GM18867 (cell line): ENCODE results near the gene HIPK2.

Source experiments
- ATAC-seq: cut with Tn5 transposase; IDR thresholded peaks from one replicate; pipeline ENCODE4 v1.9.1; 2021; ENCODE audit warnings: mild to moderate bottlenecking, moderate library complexity; ENCODE audit not compliant: unreplicated experiment

Gene HIPK2

DNA sequence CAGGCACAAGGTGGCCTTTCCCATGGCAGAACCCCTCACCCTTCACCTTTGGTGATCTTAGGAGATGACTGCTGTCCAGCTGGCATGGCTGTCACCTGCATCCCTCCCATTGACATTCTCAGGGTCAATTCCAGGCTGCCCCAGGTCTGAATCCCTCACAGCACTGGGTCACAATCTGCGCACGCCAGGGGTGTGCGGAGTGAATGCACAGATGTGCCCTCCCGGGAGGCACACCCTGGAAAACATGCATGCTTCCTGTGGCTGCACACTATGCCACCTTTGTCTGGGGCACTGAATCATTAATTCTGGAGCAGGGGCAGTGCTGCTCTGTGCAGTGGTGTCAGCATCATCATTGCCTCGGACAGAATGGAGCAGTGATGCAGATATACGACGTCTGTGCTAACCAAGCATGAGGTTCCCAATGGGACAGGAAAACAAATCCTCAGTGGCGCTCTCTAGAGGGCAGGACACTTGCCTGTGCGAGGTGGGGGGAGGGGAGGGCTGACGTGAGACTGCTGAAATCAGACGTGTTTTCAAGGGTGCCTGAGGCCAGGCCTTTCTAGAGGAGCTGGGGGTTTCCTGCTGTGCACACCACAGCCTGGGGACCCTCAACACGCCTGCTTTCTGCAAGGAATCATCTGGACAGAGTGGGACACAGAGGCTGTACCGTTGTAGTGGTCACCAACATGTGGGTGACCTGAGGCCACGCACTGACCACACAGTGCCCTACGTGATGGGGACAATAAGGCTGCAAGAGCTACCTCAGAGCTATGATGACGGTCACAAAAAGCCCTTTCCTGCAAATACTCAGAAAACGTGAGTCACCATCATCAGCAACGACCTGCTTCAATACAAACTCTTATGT is 77.9 kb downstream of the HIPK2 start:
- ATAC-seq, result no peak

- no peak for ATAC-seq
Measured at GRCh38 chr7:139698844-139699243, 79.0 kb downstream of the HIPK2 start.

DNA sequence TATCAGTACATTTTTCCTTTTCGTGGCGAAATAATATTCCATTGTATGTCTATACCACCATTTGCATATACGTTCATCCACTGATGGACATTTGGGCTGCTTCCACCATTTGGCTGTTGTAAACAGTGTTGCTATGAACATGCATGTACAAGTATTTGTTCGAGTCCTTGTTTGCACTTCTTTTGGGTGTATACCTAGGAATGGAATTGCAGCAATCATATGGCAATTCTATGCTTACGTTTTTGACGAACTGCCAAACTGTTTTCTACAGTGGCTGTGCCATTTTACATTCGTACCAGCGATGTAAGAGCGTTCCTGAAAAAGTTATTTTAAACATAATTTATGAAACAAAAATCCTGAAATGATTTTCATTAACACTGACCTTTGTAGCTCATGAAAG is 79.5 kb downstream of the HIPK2 start:
- no peak for ATAC-seq

- no peak for ATAC-seq
Measured at GRCh38 chr7:139697056-139697455, 80.7 kb downstream of the HIPK2 start.

DNA sequence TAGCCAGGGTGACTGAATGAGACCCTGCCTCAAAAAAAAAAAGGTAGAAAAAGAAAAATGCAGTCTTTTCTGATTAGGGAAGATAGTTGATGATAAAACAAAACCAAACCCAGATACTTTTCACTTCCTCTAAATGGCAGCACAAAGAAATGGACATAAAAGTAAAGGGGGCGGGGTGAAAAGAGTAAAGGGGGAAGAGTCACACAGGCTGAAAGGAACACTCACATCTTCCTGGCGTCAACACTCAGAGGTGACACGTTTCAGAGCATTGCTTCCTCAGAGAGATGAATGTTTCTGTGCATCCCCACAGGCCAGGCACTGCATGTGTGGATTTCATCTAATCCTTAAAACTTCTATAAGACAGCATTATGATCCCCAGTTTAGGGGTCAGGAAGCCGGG is 81.2 kb downstream of the HIPK2 start:
- peak; percentile 60 for ATAC-seq

DNA sequence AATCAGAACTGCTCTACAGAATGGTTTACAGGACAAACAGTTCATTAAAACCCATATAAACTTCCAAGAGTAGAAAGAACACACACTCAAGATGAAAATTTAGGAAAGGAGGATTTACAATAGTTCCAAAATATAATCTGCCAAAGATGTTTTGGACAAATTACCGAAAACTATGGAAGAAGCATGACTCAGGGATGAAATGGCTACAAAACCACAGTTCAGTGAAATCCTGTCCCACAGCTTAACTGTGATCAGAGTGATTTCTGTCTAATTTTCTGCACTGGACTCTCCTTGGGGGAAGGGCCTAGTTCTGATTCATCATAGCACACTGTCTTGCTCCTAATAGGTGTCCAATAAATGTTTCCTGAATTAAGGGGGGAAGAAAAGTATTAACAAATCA is 82.2 kb downstream of the HIPK2 start:
- no peak for ATAC-seq

DNA sequence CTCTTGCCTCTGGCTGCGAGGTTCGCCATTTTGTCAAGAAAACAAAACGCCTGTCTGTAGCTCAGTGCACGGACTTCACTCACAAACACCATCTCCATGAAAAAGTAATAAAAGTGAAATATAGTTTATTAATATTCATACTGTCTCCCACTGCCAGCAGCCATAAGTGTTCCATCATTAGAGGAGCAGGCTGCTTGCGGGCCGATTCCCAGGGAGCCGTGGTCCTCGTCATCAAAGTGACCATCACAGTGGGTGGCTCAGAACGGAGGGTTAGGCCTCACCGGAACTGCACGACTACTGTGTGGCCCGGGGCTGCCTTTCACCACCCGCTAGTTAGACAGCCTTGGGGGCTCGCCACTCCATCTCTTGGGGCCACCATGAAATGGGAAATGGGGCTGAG is 82.7 kb downstream of the HIPK2 start:
- no peak for ATAC-seq

DNA sequence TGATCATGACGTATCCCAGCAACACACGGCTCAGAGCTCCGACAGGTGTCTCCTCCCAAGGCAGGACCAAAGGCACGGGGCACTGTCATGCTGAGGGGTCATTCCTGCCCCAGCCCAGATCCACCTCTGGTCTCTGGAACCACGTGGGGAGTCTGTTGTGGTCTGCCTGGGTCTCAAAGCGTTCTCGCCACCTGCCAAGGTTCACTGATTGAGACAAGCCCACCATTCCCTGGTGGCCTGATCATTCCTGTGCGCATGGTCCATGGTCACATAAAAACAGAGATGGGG is 83.5 kb downstream of the HIPK2 start:
- no peak for ATAC-seq

GRCh38 chr7:139693651-139694388 is 84.0 kb downstream of the HIPK2 start:
- ATAC-seq, result no peak

GRCh38 chr7:139692723-139693122 is 85.1 kb downstream of the HIPK2 start:
- no peak for ATAC-seq

DNA sequence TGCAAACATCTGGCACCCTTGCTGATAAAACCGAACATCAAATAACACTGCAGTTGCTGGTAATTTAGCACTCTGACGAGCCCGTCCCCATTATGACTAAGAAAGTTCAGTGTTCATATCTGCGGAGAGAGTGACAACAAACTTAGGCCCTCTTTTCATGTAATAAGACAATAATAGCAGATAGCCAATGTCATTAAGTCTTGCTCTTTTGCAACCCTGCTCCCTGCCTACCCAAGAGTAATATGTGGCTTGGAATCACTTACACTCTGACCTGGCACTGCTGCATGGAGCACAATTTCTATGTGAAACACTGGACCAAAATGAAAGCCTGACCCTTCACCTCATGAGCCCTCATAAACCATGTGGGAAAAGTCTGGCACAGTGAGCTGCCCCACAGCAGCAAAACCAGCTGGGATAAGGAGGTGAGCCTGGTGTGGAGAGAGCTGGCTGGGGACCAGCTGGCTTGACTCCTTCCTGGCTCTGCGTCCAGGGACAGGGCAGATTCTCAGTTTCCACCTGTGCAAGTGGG is 86.5 kb downstream of the HIPK2 start:
- ATAC-seq, result no peak

GRCh38 chr7:139687980-139688632 is 89.7 kb downstream of the HIPK2 start:
- ATAC-seq, result no peak

DNA sequence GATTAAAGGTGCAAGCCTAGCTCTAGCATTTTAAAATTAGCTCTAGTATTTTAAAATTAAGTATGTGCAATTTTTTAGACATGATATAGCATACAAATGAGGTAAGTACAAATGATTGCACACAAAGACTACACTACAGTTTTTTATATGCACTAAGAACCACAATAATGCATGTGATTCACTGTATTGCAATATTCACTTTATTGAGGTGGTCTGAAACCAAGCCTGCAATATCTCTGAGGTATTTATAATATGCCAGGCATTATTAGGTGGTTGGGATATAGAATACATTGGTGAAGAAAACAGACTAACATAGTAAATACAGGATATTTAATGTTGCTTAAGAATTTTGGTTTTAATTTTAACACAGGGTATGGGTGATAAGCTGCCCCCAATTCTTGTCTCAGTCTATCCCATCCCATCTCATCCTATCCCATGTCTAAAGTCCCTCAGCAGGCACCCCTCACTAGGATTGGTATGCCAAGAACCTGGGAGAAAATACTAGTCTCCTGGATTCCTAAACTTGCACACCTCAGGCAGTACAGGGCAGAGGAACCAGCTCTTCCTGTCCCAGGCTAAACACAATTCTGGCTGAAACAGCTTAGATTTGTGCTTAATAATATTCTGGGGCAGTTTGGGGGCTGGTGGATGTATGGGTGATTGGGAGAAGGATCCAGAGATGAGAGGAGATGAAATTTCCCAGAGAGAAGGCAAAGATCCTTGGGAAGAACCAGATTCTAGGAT is 90.4 kb downstream of the HIPK2 start:
- ATAC-seq, result no peak

- peak; percentile 57 for ATAC-seq
Measured at GRCh38 chr7:139683137-139683921, 94.5 kb downstream of the HIPK2 start.

GRCh38 chr7:139682136-139683013 is 95.4 kb downstream of the HIPK2 start:
- peak; percentile 35 for ATAC-seq

DNA sequence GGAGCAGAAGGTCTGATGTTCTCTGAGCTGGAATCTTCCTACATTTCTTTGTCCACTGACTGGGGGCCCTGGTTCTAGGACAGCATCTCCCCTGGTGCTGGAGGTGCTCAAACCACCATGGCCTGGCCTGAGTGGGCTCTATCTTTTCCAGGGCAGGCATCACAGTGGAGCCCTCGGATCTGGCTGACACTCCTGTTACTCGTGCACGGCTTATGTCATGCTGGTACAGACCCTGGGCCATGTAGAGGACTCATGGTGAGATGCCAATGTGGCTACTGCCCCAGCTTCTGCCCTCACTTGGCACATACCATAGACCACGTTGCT is 96.0 kb downstream of the HIPK2 start:
- no peak for ATAC-seq

- ATAC-seq, result no peak
Measured at GRCh38 chr7:139681463-139681755, 96.4 kb downstream of the HIPK2 start.

DNA sequence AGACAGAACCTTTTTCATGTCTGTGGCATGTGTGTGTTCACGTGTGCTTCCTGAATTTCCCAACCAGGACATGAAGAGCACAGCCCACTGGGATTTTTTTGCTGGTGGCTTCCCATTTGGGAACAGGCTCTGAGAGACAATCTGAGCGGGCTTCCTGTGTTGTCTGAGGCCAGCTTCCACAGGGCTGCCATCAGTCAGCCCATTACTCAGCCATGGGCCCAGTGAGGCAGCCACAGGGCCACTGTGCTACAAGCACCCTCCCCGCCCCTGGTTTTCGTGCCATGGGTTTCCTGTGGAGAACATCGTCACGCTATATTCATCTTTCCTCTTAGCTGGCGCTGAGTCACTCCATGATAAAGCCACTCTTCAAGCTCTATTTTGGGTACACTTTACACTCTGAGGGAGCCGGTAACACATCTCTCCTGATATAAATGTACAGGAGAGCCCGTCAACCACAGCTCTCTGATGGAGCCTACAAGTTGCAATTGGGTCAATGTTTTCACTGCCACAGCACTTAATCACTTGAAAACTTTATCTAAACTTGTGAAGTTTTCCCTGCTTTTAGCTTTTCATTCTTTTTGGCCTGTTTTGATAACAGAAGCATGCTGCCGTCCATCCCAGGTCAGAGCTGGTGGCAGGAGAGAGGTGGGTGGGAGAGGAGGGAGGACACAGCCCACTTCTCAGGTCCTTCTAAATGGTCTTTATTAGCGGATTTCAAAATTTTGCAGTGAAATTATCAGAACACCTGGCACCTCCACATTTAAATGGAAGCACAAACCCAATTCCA is 96.9 kb downstream of the HIPK2 start:
- ATAC-seq, result peak; percentile 34
